GM20000 (cell line): ENCODE measurements around the gene MRPL36.

ENCODE experiments used
- DNase-seq: peaks from one replicate; pipeline ENCODE4 v3.0.0; 2012; ENCODE audit warnings: low spot score
- TF ChIP-seq, protein P1 (sequence below): IDR thresholded peaks from 2 replicates; pipeline ENCODE4 v1.5.1; 2012; ENCODE audit warnings: mild to moderate bottlenecking, control low read depth; ENCODE audit errors: extremely low read depth, missing control alignments

MRPL36 gene

DNA sequence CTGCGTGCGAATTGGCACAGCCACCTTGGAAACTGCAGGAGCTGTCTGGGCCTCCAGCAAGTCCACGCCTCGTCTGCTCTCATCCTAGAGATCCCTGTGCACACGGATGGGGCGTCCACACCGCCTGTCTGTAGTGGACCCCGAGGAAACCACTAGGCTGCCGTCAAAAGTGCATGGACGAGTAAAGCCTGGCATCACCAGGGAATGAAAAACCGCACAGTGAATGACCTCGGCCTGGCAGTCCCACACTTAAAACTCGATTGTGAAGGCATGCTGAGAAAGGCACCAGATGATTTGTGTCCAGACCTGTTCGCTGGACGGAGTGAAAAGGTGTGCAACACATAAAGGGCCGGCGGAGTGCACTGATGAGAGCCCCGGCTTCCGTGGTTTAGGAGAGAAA, 50.8 kb downstream of the MRPL36 start:
- TF ChIP-seq, protein P1, sequence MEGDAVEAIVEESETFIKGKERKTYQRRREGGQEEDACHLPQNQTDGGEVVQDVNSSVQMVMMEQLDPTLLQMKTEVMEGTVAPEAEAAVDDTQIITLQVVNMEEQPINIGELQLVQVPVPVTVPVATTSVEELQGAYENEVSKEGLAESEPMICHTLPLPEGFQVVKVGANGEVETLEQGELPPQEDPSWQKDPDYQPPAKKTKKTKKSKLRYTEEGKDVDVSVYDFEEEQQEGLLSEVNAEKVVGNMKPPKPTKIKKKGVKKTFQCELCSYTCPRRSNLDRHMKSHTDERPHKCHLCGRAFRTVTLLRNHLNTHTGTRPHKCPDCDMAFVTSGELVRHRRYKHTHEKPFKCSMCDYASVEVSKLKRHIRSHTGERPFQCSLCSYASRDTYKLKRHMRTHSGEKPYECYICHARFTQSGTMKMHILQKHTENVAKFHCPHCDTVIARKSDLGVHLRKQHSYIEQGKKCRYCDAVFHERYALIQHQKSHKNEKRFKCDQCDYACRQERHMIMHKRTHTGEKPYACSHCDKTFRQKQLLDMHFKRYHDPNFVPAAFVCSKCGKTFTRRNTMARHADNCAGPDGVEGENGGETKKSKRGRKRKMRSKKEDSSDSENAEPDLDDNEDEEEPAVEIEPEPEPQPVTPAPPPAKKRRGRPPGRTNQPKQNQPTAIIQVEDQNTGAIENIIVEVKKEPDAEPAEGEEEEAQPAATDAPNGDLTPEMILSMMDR: no peak
- no peak for DNase-seq
